ENCODE results near the gene LDLRAD4.
"Not testable (repeated sequence)": the region's sequence is repeated elsewhere in the genome, so short reads cannot be mapped to it uniquely, and the experiment has no call there.

Gene LDLRAD4

GRCh38 chr18:13464432-13465123 lies 246.0 kb downstream of the LDLRAD4 start:
- DNase-seq (ENCODE audit: low read depth), result peak; percentile 50

- no peak for DNase-seq (ENCODE audit: low read depth)
Measured at GRCh38 chr18:13465124-13465446, 246.5 kb downstream of the LDLRAD4 start.

- no peak for DNase-seq (ENCODE audit: low read depth)
Measured at GRCh38 chr18:13465476-13465875, 246.9 kb downstream of the LDLRAD4 start.

GRCh38 chr18:13470516-13471197 lies 252.1 kb downstream of the LDLRAD4 start:
- DNase-seq (ENCODE audit: low read depth), result no peak

- no peak for DNase-seq (ENCODE audit: low read depth)
Measured at GRCh38 chr18:13471198-13471845, 252.8 kb downstream of the LDLRAD4 start.

GRCh38 chr18:13471971-13472628 lies 253.5 kb downstream of the LDLRAD4 start:
- no peak for DNase-seq (ENCODE audit: low read depth)

GRCh38 chr18:13473751-13474150 lies 255.2 kb downstream of the LDLRAD4 start:
- no peak for DNase-seq (ENCODE audit: low read depth)

GRCh38 chr18:13474336-13474735 lies 255.8 kb downstream of the LDLRAD4 start:
- DNase-seq (ENCODE audit: low read depth), result no peak

- DNase-seq (ENCODE audit: low read depth), result no peak
Measured at GRCh38 chr18:13474907-13475545, 256.5 kb downstream of the LDLRAD4 start.

GRCh38 chr18:13476312-13476711 lies 257.8 kb downstream of the LDLRAD4 start:
- DNase-seq (ENCODE audit: low read depth), result not testable (repeated sequence)

- DNase-seq (ENCODE audit: low read depth), result no peak
Measured at GRCh38 chr18:13477147-13477683, 258.7 kb downstream of the LDLRAD4 start.

GRCh38 chr18:13480571-13481255 lies 262.2 kb downstream of the LDLRAD4 start:
- DNase-seq (ENCODE audit: low read depth), result no peak

- DNase-seq (ENCODE audit: low read depth), result no peak
Measured at GRCh38 chr18:13481331-13481730, 262.8 kb downstream of the LDLRAD4 start.

GRCh38 chr18:13481820-13482617 lies 263.5 kb downstream of the LDLRAD4 start:
- no peak for DNase-seq (ENCODE audit: low read depth)

GRCh38 chr18:13482618-13482945 lies 264.0 kb downstream of the LDLRAD4 start:
- no peak for DNase-seq (ENCODE audit: low read depth)

GRCh38 chr18:13483316-13484270 lies 265.0 kb downstream of the LDLRAD4 start:
- no peak for DNase-seq (ENCODE audit: low read depth)

- DNase-seq (ENCODE audit: low read depth), result no peak
Measured at GRCh38 chr18:13485182-13485581, 266.6 kb downstream of the LDLRAD4 start.

- DNase-seq (ENCODE audit: low read depth), result no peak
Measured at GRCh38 chr18:13485604-13486003, 267.0 kb downstream of the LDLRAD4 start.

GRCh38 chr18:13486284-13486683 lies 267.7 kb downstream of the LDLRAD4 start:
- DNase-seq (ENCODE audit: low read depth), result no peak

GRCh38 chr18:13486686-13487085 lies 268.1 kb downstream of the LDLRAD4 start:
- DNase-seq (ENCODE audit: low read depth), result no peak

All from stimulated activated CD8-positive, alpha-beta memory T cell treated with anti-CD3 and anti-CD28 coated beads, Interleukin-12 subunit alpha, Interleukin-12 subunit beta, amount 100 ng/mL, for 4 hours (primary cell).